PC-9 (cell line): Measurements from ENCODE around the gene SORT1. TPM values are rescaled to one million over a fixed set of nuclear protein-coding genes. Genes with fewer than 3 reads are reported as not detected.

Experiments used
- BruUV-seq: library from RNA; stranded (reverse); fragments of 400-500 nt; replicated peaks from 2 replicates; lab custom pipeline; 2021; lab: Mats Ljungman, UMichigan
- CTCF ChIA-PET: fragments of 300-600 bp; sonication (Branson Sonifier 250); formaldehyde crosslinking; loops from one replicate; lab custom pipeline; 2022; ENCODE audit warnings: antibody characterized with exemption; lab: Charles Lee
- POLR2A ChIA-PET: fragments of 300-600 bp; sonication (Branson Sonifier 250); formaldehyde crosslinking; loops from one replicate; lab custom pipeline; 2022; ENCODE audit warnings: antibody characterized with exemption; ENCODE audit not compliant: unreplicated experiment; lab: Charles Lee
- DNase-seq, 2 experiments: peaks; one replicate each; pipeline versions ENCODE4 v3.0.0 to v3.0.0-alpha.2; 2015 to 2022; ENCODE audit warnings: mixed read lengths in 1 of 2
- H2AFZ ChIP-seq: fragments of 200-600 bp; sonication (generic); 2 replicates; pipeline ENCODE4 v1.8.1; 2017; ENCODE audit warnings: antibody characterized with exemption
- H3F3A ChIP-seq: fragments of 200-600 bp; sonication (generic); 2 replicates; pipeline ENCODE4 v1.8.1; 2017; ENCODE audit warnings: antibody characterized with exemption, mild to moderate bottlenecking, low read depth; ENCODE audit not compliant: insufficient read depth
- H3K27ac ChIP-seq: fragments of 200-600 bp; sonication (generic); 2 replicates; pipeline ENCODE4 v1.6.1; 2016; ENCODE audit warnings: mixed run types
- H3K27me3 ChIP-seq: fragments of 200-600 bp; sonication (generic); 2 replicates; pipeline ENCODE4 v1.6.1; 2016; ENCODE audit warnings: low read depth, mixed run types; ENCODE audit not compliant: insufficient read depth
- H3K36me3 ChIP-seq: fragments of 200-600 bp; sonication (generic); 2 replicates; pipeline ENCODE4 v1.6.1; 2016; ENCODE audit warnings: low read depth, mixed run types
- H3K4me1 ChIP-seq: fragments of 200-600 bp; sonication (generic); replicated peaks from 2 replicates; pipeline ENCODE4 v1.6.1; 2016; ENCODE audit warnings: mixed run types; ENCODE audit not compliant: insufficient read depth
- H3K4me2 ChIP-seq: fragments of 200-600 bp; sonication (generic); 2 replicates; pipeline ENCODE4 v1.6.1; 2017; ENCODE audit warnings: mixed run types
- H3K4me3 ChIP-seq: fragments of 200-600 bp; sonication (generic); 2 replicates; pipeline ENCODE4 v1.6.1; 2016; ENCODE audit warnings: mixed run types
- H3K79me2 ChIP-seq: fragments of 200-600 bp; sonication (generic); 2 replicates; pipeline ENCODE4 v1.6.1; 2017; ENCODE audit warnings: low read depth, mixed run types
- H3K9me2 ChIP-seq: fragments of 200-600 bp; sonication (generic); 2 replicates; pipeline ENCODE4 v1.8.1; 2017; ENCODE audit warnings: mild to moderate bottlenecking; ENCODE audit not compliant: insufficient read depth
- H3K9me3 ChIP-seq: fragments of 200-600 bp; sonication (generic); 2 replicates; pipeline ENCODE4 v1.8.1; 2016; ENCODE audit warnings: low read depth; ENCODE audit not compliant: insufficient read depth
- H4K20me1 ChIP-seq: fragments of 200-600 bp; sonication (generic); 2 replicates; pipeline ENCODE4 v1.8.1; 2017; ENCODE audit not compliant: insufficient read depth
- CTCF ChIP-seq: fragments of 200-600 bp; sonication (generic); conservative IDR thresholded peaks from 2 replicates; pipeline ENCODE4 v1.6.1; 2017; ENCODE audit warnings: mixed run types, antibody characterized with exemption, mild to moderate bottlenecking, moderate library complexity
- EZH2 ChIP-seq: fragments of 200-600 bp; sonication (generic); IDR thresholded peaks from 2 replicates; pipeline ENCODE4 v1.8.0; 2017; ENCODE audit warnings: antibody characterized with exemption, low read depth
- intact Hi-C: fragments of 100-400 bp; cut with micrococcal nuclease; formaldehyde crosslinking; loops from one replicate; pipeline ENCODE4 v1.10.0; 2022; ENCODE audit not compliant: unreplicated experiment
- total RNA-seq: library from RNA; stranded (reverse); gene quantifications from 2 replicates; pipeline ENCODE4 v1.2.3, GENCODE V29; 2021

SORT1 gene
- total RNA-seq, 1 experiment from 2014 or later: 25.7 TPM

- Histone ChIP-seq H3K79me2 (0 out of 2 replicates have a peak, but pooled peaks cover 12% of the 10 kb centered on the region), H3K36me3 (no peaks in the 10 kb centered on the region), H3K4me3 (no peak overlapping the region), H3K9me2 (no peaks in the 10 kb centered on the region), H3K9me3 (no peaks in the 10 kb centered on the region), H3K4me2 (peak overlapping the region; percentile 47), H3K27me3 (no peaks in the 10 kb centered on the region), H3K27ac (peak overlapping the region; percentile 45; the same call in 1 of the 2 replicates), H3F3A (peaks cover 25% of the 10 kb centered on the region), H4K20me1 (no peaks in the 10 kb centered on the region), H2AFZ (no peak overlapping the region), H3K4me1 (peaks cover 22% of the 10 kb centered on the region)
- BruUV-seq: no TSS peak
- POLR2A ChIA-PET: no interaction called here
- CTCF ChIA-PET: no interaction called here
- DNase-seq: peak; percentile 12 to 82
- intact Hi-C loops: no loop called here
- no peak for TF ChIP-seq EZH2
- TF ChIP-seq CTCF: no peak
Measured at GRCh38 chr1:109371341-109371739, 26.4 kb downstream of the SORT1 start.

GRCh38 chr1:109370712-109371340, 26.9 kb downstream of the SORT1 start:
- Histone ChIP-seq H3K27ac (peak overlapping the region; percentile 45), H3K27me3 (no peaks in the 10 kb centered on the region), H3K79me2 (0 out of 2 replicates have a peak, but pooled peaks cover 12% of the 10 kb centered on the region), H3K9me3 (no peaks in the 10 kb centered on the region), H4K20me1 (no peaks in the 10 kb centered on the region), H3K4me1 (peaks cover 22% of the 10 kb centered on the region), H3K36me3 (no peaks in the 10 kb centered on the region), H3K4me2 (peak overlapping the region; percentile 47), H3K9me2 (no peaks in the 10 kb centered on the region), H3F3A (peaks cover 25% of the 10 kb centered on the region), H3K4me3 (no peak overlapping the region), H2AFZ (no peak overlapping the region)
- BruUV-seq: no TSS peak
- TF ChIP-seq CTCF: no peak
- no peak for TF ChIP-seq EZH2
- ChIA-PET POLR2A (interaction anchor here (0.7 kb wide), 1 partner anchor 131 kb away, joined by 3 read pairs; no protein-coding TSS in a partner anchor), CTCF (interaction anchor here (0.8 kb wide), 1 partner anchor 93 kb away, joined by 3 read pairs; no protein-coding TSS in a partner anchor)
- peak; percentile 2 to 73 for DNase-seq
- intact Hi-C loops: no loop called here

GRCh38 chr1:109369167-109369746, 28.5 kb downstream of the SORT1 start:
- TF ChIP-seq CTCF: no peak
- TF ChIP-seq EZH2: no peak
- POLR2A ChIA-PET: no interaction called here

More at GRCh38 chr1:109369167-109369746, 28.5 kb downstream of the SORT1 start:
- Histone ChIP-seq H3K27me3 (no peaks in the 10 kb centered on the region), H3F3A (peaks cover 25% of the 10 kb centered on the region), H3K9me2 (no peaks in the 10 kb centered on the region), H3K27ac (no peak overlapping the region), H3K4me2 (no peak overlapping the region), H2AFZ (no peak overlapping the region), H3K4me3 (no peak overlapping the region), H3K36me3 (0 out of 2 replicates have a peak, but pooled peaks cover 4% of the 10 kb centered on the region), H3K79me2 (0 out of 2 replicates have a peak, but pooled peaks cover 12% of the 10 kb centered on the region), H4K20me1 (no peaks in the 10 kb centered on the region), H3K9me3 (no peaks in the 10 kb centered on the region), H3K4me1 (peaks cover 22% of the 10 kb centered on the region)
- BruUV-seq: no TSS peak
- DNase-seq: no peak
- CTCF ChIA-PET: no interaction called here
- intact Hi-C loops: no loop called here
